H9 (cell line): ENCODE measurements around the gene GPC1. TPM values are rescaled to one million over a fixed set of nuclear protein-coding genes. Genes with fewer than 3 reads are reported as not detected.

Source experiments
- DNase-seq: peaks from one replicate; pipeline ENCODE4 v3.0.0-alpha.2; 2017
- H2AFZ ChIP-seq: one replicate; pipeline ENCODE4 v1.6.1; 2013; ENCODE audit warnings: mild to moderate bottlenecking, low read length, control low read depth, moderate library complexity
- H2AK5ac ChIP-seq: 2 replicates; pipeline ENCODE4 v1.6.1; 2013; ENCODE audit warnings: low read length, control low read depth, mixed read lengths; ENCODE audit not compliant: insufficient read length
- H2BK120ac ChIP-seq: one replicate; pipeline ENCODE4 v1.6.1; 2013; ENCODE audit warnings: low read depth, mild to moderate bottlenecking, low read length, control low read depth, inconsistent platforms; ENCODE audit not compliant: poor library complexity, severe bottlenecking
- H2BK12ac ChIP-seq: 2 replicates; pipeline ENCODE4 v1.6.1; 2013; ENCODE audit warnings: low read length, control low read depth, mixed read lengths, low read depth; ENCODE audit not compliant: insufficient read length
- H2BK15ac ChIP-seq: 2 replicates; pipeline ENCODE4 v1.6.1; 2013; ENCODE audit warnings: low read depth, low read length, control low read depth
- H2BK20ac ChIP-seq: one replicate; pipeline ENCODE4 v1.6.1; 2013; ENCODE audit warnings: low read depth, mild to moderate bottlenecking, low read length, control low read depth, inconsistent platforms; ENCODE audit not compliant: poor library complexity, severe bottlenecking
- H2BK5ac ChIP-seq: 2 replicates; pipeline ENCODE4 v1.6.1; 2013; ENCODE audit warnings: low read length, control low read depth, mixed read lengths; ENCODE audit not compliant: insufficient read length
- H3K14ac ChIP-seq: 2 replicates; pipeline ENCODE4 v1.6.1; 2013; ENCODE audit warnings: low read length, control low read depth; ENCODE audit not compliant: insufficient read depth
- H3K18ac ChIP-seq: 2 replicates; pipeline ENCODE4 v1.6.1; 2013; ENCODE audit warnings: low read depth, mild to moderate bottlenecking, mixed read lengths, low read length, control low read depth; ENCODE audit not compliant: insufficient read length
- H3K23ac ChIP-seq: 2 replicates; pipeline ENCODE4 v1.6.1; 2013; ENCODE audit warnings: low read length, control low read depth, mixed read lengths, low read depth; ENCODE audit not compliant: insufficient read length
- H3K23me2 ChIP-seq: 2 replicates; pipeline ENCODE4 v1.6.1; 2013; ENCODE audit warnings: low read depth, mild to moderate bottlenecking, mixed read lengths, low read length, control low read depth; ENCODE audit not compliant: insufficient read length, poor library complexity, severe bottlenecking
- H3K27ac ChIP-seq: 2 replicates; pipeline ENCODE4 v1.5.1; 2013; ENCODE audit warnings: low read length, control low read depth, mixed read lengths, low read depth; ENCODE audit not compliant: insufficient read length
- H3K27me3 ChIP-seq: 2 replicates; pipeline ENCODE4 v1.6.1; 2013; ENCODE audit warnings: low read length, control low read depth, inconsistent platforms; ENCODE audit not compliant: insufficient read depth
- H3K4ac ChIP-seq: 2 replicates; pipeline ENCODE4 v1.6.1; 2013; ENCODE audit warnings: low read depth, mild to moderate bottlenecking, control low read depth, inconsistent platforms, low read length, moderate library complexity
- H3K4me1 ChIP-seq: 2 replicates; pipeline ENCODE4 v1.6.1; 2013; ENCODE audit warnings: low read length, control low read depth, inconsistent platforms; ENCODE audit not compliant: insufficient read depth
- H3K4me2 ChIP-seq: 2 replicates; pipeline ENCODE4 v1.6.1; 2013; ENCODE audit warnings: low read length, control low read depth, mixed read lengths; ENCODE audit not compliant: insufficient read length, insufficient read depth
- H3K56ac ChIP-seq: 2 replicates; pipeline ENCODE4 v1.6.1; 2013; ENCODE audit warnings: low read depth, mild to moderate bottlenecking, mixed read lengths, low read length, control low read depth; ENCODE audit not compliant: insufficient read length
- H3K79me1 ChIP-seq: 2 replicates; pipeline ENCODE4 v1.6.1; 2013; ENCODE audit warnings: low read depth, mild to moderate bottlenecking, moderate library complexity, low read length, control low read depth, inconsistent platforms; ENCODE audit not compliant: insufficient read depth, poor library complexity, severe bottlenecking
- H3K79me2 ChIP-seq: 2 replicates; pipeline ENCODE4 v1.6.1; 2013; ENCODE audit warnings: low read length, control low read depth, inconsistent platforms; ENCODE audit not compliant: insufficient read depth
- H3K9ac ChIP-seq: 2 replicates; pipeline ENCODE4 v1.6.1; 2013; ENCODE audit warnings: low read length, control low read depth, mixed read lengths; ENCODE audit not compliant: insufficient read length; ENCODE audit errors: extremely low read depth
- H3K9me3 ChIP-seq: one replicate; pipeline ENCODE4 v1.6.1; 2013; ENCODE audit warnings: low read depth, low read length, inconsistent platforms; ENCODE audit not compliant: control insufficient read depth
- H3T11ph ChIP-seq: one replicate; pipeline ENCODE4 v1.6.1; 2013; ENCODE audit warnings: mild to moderate bottlenecking, low read length, control low read depth, inconsistent platforms
- H4K20me1 ChIP-seq: one replicate; pipeline ENCODE4 v1.6.1; 2013; ENCODE audit not compliant: control insufficient read depth, insufficient read length, insufficient read depth
- H4K5ac ChIP-seq: 2 replicates; pipeline ENCODE4 v1.6.1; 2013; ENCODE audit warnings: low read depth, mild to moderate bottlenecking, mixed read lengths, low read length, control low read depth; ENCODE audit not compliant: insufficient read length
- H4K8ac ChIP-seq: replicated peaks from 2 replicates; pipeline ENCODE4 v1.6.1; 2013; ENCODE audit warnings: low read length, control low read depth, mixed read lengths, low read depth; ENCODE audit not compliant: insufficient read length
- H4K91ac ChIP-seq: 2 replicates; pipeline ENCODE4 v1.6.1; 2013; ENCODE audit warnings: low read depth, mild to moderate bottlenecking, moderate library complexity, mixed read lengths, low read length, control low read depth; ENCODE audit not compliant: insufficient read length
- H3K27ac Mint-ChIP-seq, 3 experiments: 2 replicates in 2 of 3; 3 replicates in 1 of 3; pipeline ENCODE4 v1.8.0; 2020 to 2021; ENCODE audit warnings: mixed read lengths in 3 of 3, mild to moderate bottlenecking in 1 of 3, moderate library complexity in 1 of 3
- H3K27me3 Mint-ChIP-seq: 2 replicates; pipeline ENCODE4 v1.8.0; 2021; ENCODE audit warnings: low read depth, mild to moderate bottlenecking, moderate library complexity, mixed read lengths
- H3K36me3 Mint-ChIP-seq, 3 experiments: 2 replicates in 2 of 3; 3 replicates in 1 of 3; pipeline ENCODE4 v1.8.0; 2020 to 2021; ENCODE audit warnings: low read depth in 3 of 3, mixed read lengths in 3 of 3; ENCODE audit not compliant: insufficient read depth in 1 of 3
- H3K4me1 Mint-ChIP-seq, 2 experiments: 2 replicates each; pipeline ENCODE4 v1.8.0; 2020; ENCODE audit warnings: mixed read lengths in 2 of 2
- H3K4me3 Mint-ChIP-seq, 2 experiments: 2 replicates in 1 of 2; 3 replicates in 1 of 2; pipeline ENCODE4 v1.8.0; 2020 to 2021; ENCODE audit warnings: mild to moderate bottlenecking in 2 of 2, mixed read lengths in 2 of 2, moderate library complexity in 1 of 2
- H3K9me3 Mint-ChIP-seq, 2 experiments: 2 replicates in 1 of 2; 3 replicates in 1 of 2; pipeline ENCODE4 v1.8.0; 2020; ENCODE audit warnings: mild to moderate bottlenecking in 2 of 2, mixed read lengths in 2 of 2, moderate library complexity in 1 of 2
- CTCF ChIP-seq: fragments of 200-600 bp; sonication (generic); conservative IDR thresholded peaks from 3 replicates; pipeline ENCODE4 v1.8.0; 2021; ENCODE audit warnings: antibody characterized with exemption, mild to moderate bottlenecking
- WGBS: extraction: QIAGEN DNeasy Blood & Tissue Kit; methylation state at CpG from one replicate; pipeline ENCODE4 v1.1.7; 2013; ENCODE audit warnings: missing lambda C conversion rate, low lambda C conversion rate, mixed read lengths; ENCODE audit not compliant: insufficient read length; ENCODE audit errors: extremely low coverage; 5-methylcytosine and 5-hydroxymethylcytosine counted together
- total RNA-seq: library from RNA; stranded (reverse); gene quantifications from 2 replicates; pipeline ENCODE4 v1.2.1, GENCODE V29; 2021

Gene GPC1
- total RNA-seq, 1 experiment from 2014 or later = 39.4 TPM

DNA sequence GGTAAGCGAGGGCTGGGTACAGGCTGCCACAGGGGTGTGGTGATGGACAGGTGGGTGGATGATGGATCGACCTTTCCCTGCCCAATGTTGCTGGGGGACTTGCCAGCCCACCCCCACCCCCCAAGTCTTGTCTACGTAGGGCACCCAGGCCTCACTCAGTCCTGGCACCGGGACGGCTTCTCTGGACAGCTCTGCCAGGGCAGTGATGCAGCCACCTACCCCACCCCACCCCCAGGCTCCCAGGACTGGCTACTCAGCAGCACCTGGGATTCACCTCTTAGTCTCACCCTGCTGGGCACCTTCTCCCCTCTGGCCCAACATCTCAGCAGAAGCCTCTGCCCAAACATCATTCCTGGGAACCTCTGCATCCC lies 66.6 kb downstream of the GPC1 start:
- Histone ChIP-seq H3K56ac (no peak overlapping the region), H3K23me2 (no peaks in the 10 kb centered on the region), H3K14ac (no peak overlapping the region; the same call in 1 of the 2 replicates), H2AK5ac (no peak overlapping the region), H4K5ac (no peak overlapping the region), H2AFZ (no peak overlapping the region), H3K79me2 (no peaks in the 10 kb centered on the region), H3K4me1 (no peaks in the 10 kb centered on the region), H4K91ac (no peak overlapping the region), H3T11ph (no peak overlapping the region), H3K79me1 (no peaks in the 10 kb centered on the region), H2BK15ac (no peak overlapping the region), H2BK12ac (no peak overlapping the region), H3K23ac (no peak overlapping the region), H3K27ac (no peak overlapping the region), H3K9me3 (no peaks in the 10 kb centered on the region), H3K4ac (no peak overlapping the region), H2BK120ac (no peak overlapping the region), H4K20me1 (no peaks in the 10 kb centered on the region), H4K8ac (no peak overlapping the region), H3K4me2 (no peak overlapping the region), H2BK5ac (no peak overlapping the region), H3K18ac (no peak overlapping the region), H2BK20ac (no peak overlapping the region), H3K27me3 (no peaks in the 10 kb centered on the region), H3K9ac (no peak overlapping the region)
- Mint-ChIP-seq H3K27me3 (no peaks in the 10 kb centered on the region; the same call in 1 of the 2 replicates), H3K4me1 (no peaks in the 10 kb centered on the region), H3K27ac (peak overlapping the region in 1 of 3 experiments; percentile 74; a peak in 2 of 7 replicates), H3K9me3 (no peaks in the 10 kb centered on the region), H3K4me3 (no peak overlapping the region; a peak in 1 of 5 replicates), H3K36me3 (no peaks in the 10 kb centered on the region)
- peak; percentile 13 for DNase-seq
- TF ChIP-seq CTCF = no peak
- WGBS = no CpG with 5 or more reads among the region's 5 CpGs
